ENCODE data around the gene IRAK2. TPM values are rescaled to one million over a fixed set of nuclear protein-coding genes. Genes with fewer than 3 reads are reported as not detected.

IRAK2 gene
- total and polyA plus RNA-seq, 5 donors from 2014 or later, result 0.68 to 3.7 (median 2.9) TPM

DNA sequence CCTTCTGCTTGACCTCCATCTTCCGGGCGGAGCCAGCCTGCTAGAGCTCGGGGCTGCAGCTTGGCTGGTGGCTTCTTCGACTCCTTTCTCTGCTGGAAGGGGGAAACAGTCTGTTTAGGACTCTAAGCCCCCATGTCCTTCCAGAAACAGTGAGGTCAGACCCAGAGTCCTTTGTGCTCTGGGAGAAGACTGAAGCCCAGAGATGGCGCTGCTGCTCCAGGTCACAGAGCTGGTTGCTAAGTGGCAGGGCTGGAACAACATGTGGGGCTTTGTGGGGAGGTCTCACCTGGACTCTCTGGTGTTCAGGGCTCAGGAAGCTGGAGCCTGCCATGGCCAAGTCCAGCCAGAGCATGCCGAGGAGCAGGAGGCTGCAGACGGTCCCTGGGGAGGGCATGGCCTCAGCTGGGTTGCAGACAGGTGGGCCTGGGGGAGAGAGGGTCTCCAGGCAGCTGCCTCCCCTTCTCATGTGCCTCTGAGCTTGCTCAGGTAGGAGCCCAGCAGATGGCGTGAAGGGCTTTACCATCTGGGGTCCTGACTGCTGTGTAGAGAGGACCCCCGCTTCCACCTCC, 125.2 kb downstream of the IRAK2 start:
- peaks cover 7 to 25% (median 14%) of the 10 kb centered on the region in 4 donors for H3K4me1 Mint-ChIP-seq
- no peak for DNase-seq
- Histone ChIP-seq H3K4me3 (ENCODE audit: low read depth, low read length) (no peak overlapping the region), H3K4me1 (ENCODE audit: control insufficient read depth, insufficient read depth, low read length, poor library complexity, severe bottlenecking) (peaks cover 4% of the 10 kb centered on the region), H3K36me3 (ENCODE audit: control insufficient read depth, insufficient read depth, low read length) (peaks cover 25% of the 10 kb centered on the region), H3K27ac (ENCODE audit: insufficient read depth, low read length, poor library complexity, severe bottlenecking) (no peak overlapping the region), H3K9me3 (ENCODE audit: control insufficient read depth in 2 of 2, low read length in 2 of 2) (no peaks in the 10 kb centered on the region), H3K27me3 (ENCODE audit: control insufficient read depth, insufficient read depth, low read length) (no peaks in the 10 kb centered on the region)
- H3K27me3 Mint-ChIP-seq, result no peaks in the 10 kb centered on the region
- H3K27ac Mint-ChIP-seq, result no peak overlapping the region
- no peak for ATAC-seq (ENCODE audit: low read depth in 2 of 2)
- H3K9me3 Mint-ChIP-seq, result no peaks in the 10 kb centered on the region
- H3K36me3 Mint-ChIP-seq, result peaks cover 3% of the 10 kb centered on the region
- no peak overlapping the region for H3K4me3 Mint-ChIP-seq

DNA sequence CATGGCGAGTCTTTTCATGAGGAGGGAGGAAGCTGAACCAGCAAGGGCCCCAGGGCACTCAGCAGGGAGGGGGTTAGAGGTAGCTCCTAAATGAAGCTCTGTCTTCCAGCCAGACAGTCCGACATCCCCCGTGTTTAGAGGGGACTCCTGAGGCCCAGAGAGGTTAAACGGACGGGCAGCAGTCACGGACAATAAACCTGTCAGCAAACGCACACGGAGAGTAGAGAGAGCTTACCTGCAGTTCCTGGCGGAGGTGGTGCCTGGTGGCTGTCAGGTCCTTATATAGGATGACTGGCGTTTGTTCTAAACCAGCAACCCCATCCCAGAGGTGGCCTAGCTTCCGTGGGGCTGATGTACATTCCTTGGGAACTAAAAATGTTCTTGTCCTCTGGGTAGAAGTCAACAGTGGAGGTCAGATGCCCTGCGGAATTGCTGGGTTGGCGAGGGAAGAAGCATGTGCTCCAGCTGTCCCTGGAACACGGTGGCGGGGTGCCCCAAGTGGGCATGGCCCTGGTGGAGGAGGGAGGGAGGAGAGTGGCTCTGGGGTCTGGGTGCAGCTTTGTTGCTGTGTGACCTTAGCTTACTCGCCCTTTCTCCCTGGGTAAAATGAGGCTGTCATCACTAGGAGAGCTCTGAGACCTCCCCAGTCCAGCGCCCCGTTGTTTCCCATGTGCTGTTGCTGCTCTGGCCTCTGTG, 125.9 kb downstream of the IRAK2 start:
- H3K36me3 ChIP-seq (ENCODE audit: control insufficient read depth, insufficient read depth, low read length), result peaks cover 25% of the 10 kb centered on the region
- Mint-ChIP-seq H3K27me3 (no peaks in the 10 kb centered on the region), H3K4me3 (no peak overlapping the region), H3K4me1 (peaks cover 7 to 18% (median 14%) of the 10 kb centered on the region in 4 donors), H3K9me3 (no peaks in the 10 kb centered on the region), H3K36me3 (peaks cover 3% of the 10 kb centered on the region), H3K27ac (peak overlapping the region in 1 of 3 donors; percentile 43)
- DNase-seq (no peak), ATAC-seq (ENCODE audit: low read depth in 2 of 2) (no peak)
- no peak overlapping the region for H3K4me3 ChIP-seq (ENCODE audit: low read depth, low read length)
- no peaks in the 10 kb centered on the region for H3K27me3 ChIP-seq (ENCODE audit: control insufficient read depth, insufficient read depth, low read length)
- H3K27ac ChIP-seq (ENCODE audit: insufficient read depth, low read length, poor library complexity, severe bottlenecking), result no peak overlapping the region
- H3K4me1 ChIP-seq (ENCODE audit: control insufficient read depth, insufficient read depth, low read length, poor library complexity, severe bottlenecking), result no peaks in the 10 kb centered on the region
- no peaks in the 10 kb centered on the region for H3K9me3 ChIP-seq (ENCODE audit: control insufficient read depth in 2 of 2, low read length in 2 of 2)

- ATAC-seq (ENCODE audit: low read depth in 2 of 2) (no peak), DNase-seq (no peak)
- Histone ChIP-seq H3K27me3 (ENCODE audit: control insufficient read depth, insufficient read depth, low read length) (no peaks in the 10 kb centered on the region), H3K4me3 (ENCODE audit: low read depth, low read length) (no peak overlapping the region), H3K9me3 (ENCODE audit: control insufficient read depth in 2 of 2, low read length in 2 of 2) (no peaks in the 10 kb centered on the region), H3K36me3 (ENCODE audit: control insufficient read depth, insufficient read depth, low read length) (peaks cover 25% of the 10 kb centered on the region), H3K27ac (ENCODE audit: insufficient read depth, low read length, poor library complexity, severe bottlenecking) (no peak overlapping the region), H3K4me1 (ENCODE audit: control insufficient read depth, insufficient read depth, low read length, poor library complexity, severe bottlenecking) (no peaks in the 10 kb centered on the region)
- Mint-ChIP-seq H3K36me3 (peaks cover 5% of the 10 kb centered on the region), H3K4me3 (no peak overlapping the region), H3K4me1 (peaks cover 7 to 17% (median 13%) of the 10 kb centered on the region in 4 donors), H3K9me3 (no peaks in the 10 kb centered on the region), H3K27ac (peak overlapping the region in 2 of 3 donors; percentile 59 to 71), H3K27me3 (no peaks in the 10 kb centered on the region)
These were observed 126.9 kb downstream of the IRAK2 start for GRCh38 chr3:10291641-10292040.

GRCh38 chr3:10292505-10293419, 128.0 kb downstream of the IRAK2 start, which contains the start of gene GHRL:
TSS of gene GHRL (minus strand) at chr3:10292947. CDS start at chr3:10290180, 2,767 bp downstream.
- Mint-ChIP-seq H3K27me3 (no peaks in the 10 kb centered on the region), H3K4me1 (peaks cover 0 to 12% (median 10%) of the 10 kb centered on the region in 4 donors), H3K4me3 (no peak within 1 kb of the TSS), H3K36me3 (peaks cover 11% of the 10 kb centered on the region), H3K27ac (peak within 1 kb of the TSS; percentile 59 to 71 (median 64)), H3K9me3 (no peaks in the 10 kb centered on the region)
- H3K27me3 ChIP-seq (ENCODE audit: control insufficient read depth, insufficient read depth, low read length), result no peaks in the 10 kb centered on the region
- no peak within 1 kb of the TSS for H3K4me3 ChIP-seq (ENCODE audit: low read depth, low read length)
- no peak within 1 kb of the TSS for H3K27ac ChIP-seq (ENCODE audit: insufficient read depth, low read length, poor library complexity, severe bottlenecking)
- no peak for DNase-seq
- H3K9me3 ChIP-seq (ENCODE audit: control insufficient read depth in 2 of 2, low read length in 2 of 2), result no peaks in the 10 kb centered on the region
- H3K36me3 ChIP-seq (ENCODE audit: control insufficient read depth, insufficient read depth, low read length), result peaks cover 20% of the 10 kb centered on the region
- peak; percentile 17 to 49 for ATAC-seq (ENCODE audit: low read depth in 2 of 2)
- H3K4me1 ChIP-seq (ENCODE audit: control insufficient read depth, insufficient read depth, low read length, poor library complexity, severe bottlenecking), result no peaks in the 10 kb centered on the region

Other genes starting within 250 kb of the IRAK2 start
- 1.1 TPM for gene IL17RC, start 247.8 kb upstream of the IRAK2 start, total RNA-seq
- gene IL17RC, start 247.8 kb upstream of the IRAK2 start, polyA plus RNA-seq, result 1 to 10 TPM; 5.6 to 9.5 (median 7.5) TPM
- gene CRELD1, start 231.1 kb upstream of the IRAK2 start, total RNA-seq, result 24.6 TPM
- 10 to 100 TPM; 20.5 to 26.5 (median 23.9) TPM for gene CRELD1, start 231.1 kb upstream of the IRAK2 start, polyA plus RNA-seq
- 4.7 TPM for gene PRRT3, start 212.5 kb upstream of the IRAK2 start, total RNA-seq
- gene PRRT3, start 212.5 kb upstream of the IRAK2 start, polyA plus RNA-seq, result 1 to 10 TPM; 3.0 to 4.3 (median 4.2) TPM
- gene EMC3, start 178.1 kb upstream of the IRAK2 start, total RNA-seq, result 57.2 TPM
- gene EMC3, start 178.1 kb upstream of the IRAK2 start, polyA plus RNA-seq, result 10 to 100 TPM; 56.9 to 88.2 (median 74.4) TPM
- 18.5 TPM for gene FANCD2, start 138.5 kb upstream of the IRAK2 start, total RNA-seq
- 10 to 100 TPM in 2 of 4 donors, 1 to 10 TPM in 2; 4.5 to 62.8 (median 8.3) TPM for gene FANCD2, start 138.5 kb upstream of the IRAK2 start, polyA plus RNA-seq
- gene FANCD2OS, start 56.7 kb upstream of the IRAK2 start, total RNA-seq, result not detected
- gene FANCD2OS, start 56.7 kb upstream of the IRAK2 start, polyA plus RNA-seq, result not detected
- gene BRK1, start 49.2 kb upstream of the IRAK2 start, total RNA-seq, result 61.9 TPM
- gene BRK1, start 49.2 kb upstream of the IRAK2 start, polyA plus RNA-seq, result 100 to 1,000 TPM; 229 to 275 (median 252) TPM
- gene VHL, start 23.1 kb upstream of the IRAK2 start, total RNA-seq, result 76.6 TPM
- 10 to 100 TPM in 3 of 4 donors, 1 to 10 TPM in 1; 5.9 to 17.3 (median 12.1) TPM for gene VHL, start 23.1 kb upstream of the IRAK2 start, polyA plus RNA-seq
- 86.5 TPM for gene TATDN2, start 83.5 kb downstream of the IRAK2 start, total RNA-seq
- 10 to 100 TPM; 10.2 to 17.4 (median 12.6) TPM for gene TATDN2, start 83.5 kb downstream of the IRAK2 start, polyA plus RNA-seq
- 1.1 TPM for gene GHRL, start 128.0 kb downstream of the IRAK2 start, total RNA-seq
- under 1 TPM in 3 of 4 donors, not detected in 1; 0.47 to 0.92 (median 0.78) TPM for gene GHRL, start 128.0 kb downstream of the IRAK2 start, polyA plus RNA-seq
- gene SEC13, start 156.2 kb downstream of the IRAK2 start, total RNA-seq, result 72.2 TPM
- 100 to 1,000 TPM; 139 to 155 (median 151) TPM for gene SEC13, start 156.2 kb downstream of the IRAK2 start, polyA plus RNA-seq

Data from CD4-positive, CD25-positive, alpha-beta regulatory T cell (primary cell).